Measurements from ENCODE around the gene MDGA2. TPM values are rescaled to one million over a fixed set of nuclear protein-coding genes. Genes with fewer than 3 reads are reported as not detected.

The MDGA2 gene
- total and polyA plus RNA-seq, 2 of the 13 experiments (the other 11 are each of a cell fraction or from before 2014, with no cell fraction given) = not detected

DNA sequence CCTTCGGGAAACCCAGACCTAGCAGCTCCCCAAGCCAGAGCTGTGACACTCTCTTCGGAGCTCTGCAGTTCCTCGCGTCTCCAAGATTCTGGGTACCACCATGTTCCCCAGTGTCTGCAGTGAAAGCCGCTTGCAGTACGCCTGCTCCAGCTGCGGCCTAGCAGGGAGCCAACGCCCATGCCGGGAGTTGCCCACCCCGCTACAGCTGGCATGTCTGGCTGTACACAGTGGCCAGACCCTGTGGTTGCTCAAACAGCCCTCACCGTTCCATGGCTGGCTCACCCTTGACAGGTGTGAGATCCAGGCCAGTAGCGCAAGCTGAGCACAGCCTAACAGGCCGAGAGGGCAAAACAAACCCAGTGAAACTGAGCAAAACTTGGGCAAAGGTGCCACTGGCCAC is 520.0 kb downstream of the MDGA2 start:
- no peaks in the 10 kb centered on the region for H3K79me2 ChIP-seq (ENCODE audit: insufficient read depth, low read length)
- no peak overlapping the region for H3K4me3 ChIP-seq (replicated peaks in 1 of 3; ENCODE audit: insufficient read depth in 1 of 3, low read depth in 2 of 3, low read length in 3 of 3)
- TF ChIP-seq IRF2 (CRISPR knock-in tag; IDR thresholded peaks at IDR 0.05) (no peak), KLF16 (CRISPR knock-in tag; IDR thresholded peaks at IDR 0.05) (no peak), ZFP36L1 (CRISPR knock-in tag; IDR thresholded peaks at IDR 0.05) (no peak), ZNF660 (CRISPR knock-in tag; IDR thresholded peaks at IDR 0.05; ENCODE audit: borderline replicate concordance, low read depth) (no peak), SP4 (CRISPR knock-in tag; IDR thresholded peaks at IDR 0.05) (no peak), ZBED4 (CRISPR knock-in tag; IDR thresholded peaks at IDR 0.05; ENCODE audit: borderline replicate concordance) (no peak), MYC (CRISPR knock-in tag; IDR thresholded peaks at IDR 0.05; ENCODE audit: borderline replicate concordance) (no peak), ELF1 (CRISPR knock-in tag; IDR thresholded peaks at IDR 0.05) (no peak), MIXL1 (CRISPR knock-in tag; IDR thresholded peaks at IDR 0.05) (no peak), ATF5 (CRISPR knock-in tag; IDR thresholded peaks at IDR 0.05; ENCODE audit: low read depth) (no peak), ZNF614 (CRISPR knock-in tag; IDR thresholded peaks at IDR 0.05; ENCODE audit: borderline replicate concordance) (no peak)
- TF ChIP-seq, protein P1, sequence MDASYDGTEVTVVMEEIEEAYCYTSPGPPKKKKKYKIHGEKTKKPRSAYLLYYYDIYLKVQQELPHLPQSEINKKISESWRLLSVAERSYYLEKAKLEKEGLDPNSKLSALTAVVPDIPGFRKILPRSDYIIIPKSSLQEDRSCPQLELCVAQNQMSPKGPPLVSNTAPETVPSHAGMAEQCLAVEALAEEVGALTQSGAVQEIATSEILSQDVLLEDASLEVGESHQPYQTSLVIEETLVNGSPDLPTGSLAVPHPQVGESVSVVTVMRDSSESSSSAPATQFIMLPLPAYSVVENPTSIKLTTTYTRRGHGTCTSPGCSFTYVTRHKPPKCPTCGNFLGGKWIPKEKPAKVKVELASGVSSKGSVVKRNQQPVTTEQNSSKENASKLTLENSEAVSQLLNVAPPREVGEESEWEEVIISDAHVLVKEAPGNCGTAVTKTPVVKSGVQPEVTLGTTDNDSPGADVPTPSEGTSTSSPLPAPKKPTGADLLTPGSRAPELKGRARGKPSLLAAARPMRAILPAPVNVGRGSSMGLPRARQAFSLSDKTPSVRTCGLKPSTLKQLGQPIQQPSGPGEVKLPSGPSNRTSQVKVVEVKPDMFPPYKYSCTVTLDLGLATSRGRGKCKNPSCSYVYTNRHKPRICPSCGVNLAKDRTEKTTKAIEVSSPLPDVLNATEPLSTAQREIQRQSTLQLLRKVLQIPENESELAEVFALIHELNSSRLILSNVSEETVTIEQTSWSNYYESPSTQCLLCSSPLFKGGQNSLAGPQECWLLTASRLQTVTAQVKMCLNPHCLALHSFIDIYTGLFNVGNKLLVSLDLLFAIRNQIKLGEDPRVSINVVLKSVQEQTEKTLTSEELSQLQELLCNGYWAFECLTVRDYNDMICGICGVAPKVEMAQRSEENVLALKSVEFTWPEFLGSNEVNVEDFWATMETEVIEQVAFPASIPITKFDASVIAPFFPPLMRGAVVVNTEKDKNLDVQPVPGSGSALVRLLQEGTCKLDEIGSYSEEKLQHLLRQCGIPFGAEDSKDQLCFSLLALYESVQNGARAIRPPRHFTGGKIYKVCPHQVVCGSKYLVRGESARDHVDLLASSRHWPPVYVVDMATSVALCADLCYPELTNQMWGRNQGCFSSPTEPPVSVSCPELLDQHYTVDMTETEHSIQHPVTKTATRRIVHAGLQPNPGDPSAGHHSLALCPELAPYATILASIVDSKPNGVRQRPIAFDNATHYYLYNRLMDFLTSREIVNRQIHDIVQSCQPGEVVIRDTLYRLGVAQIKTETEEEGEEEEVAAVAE (CRISPR knock-in tag; IDR thresholded peaks at IDR 0.05; ENCODE audit: borderline replicate concordance) = no peak
- CTCF ChIA-PET (ENCODE audit: low intra/inter-chr PET ratio, low total read pairs) = no interaction called here
- in situ Hi-C loops (cut with HindIII; ENCODE audit: extremely low pct_ligation_motif_present, low pct_unique_long_range_greater_than_20kb) = no loop called here
- intact Hi-C loops (cut with micrococcal nuclease; ENCODE audit: unreplicated experiment) = no loop called here
- POLR2A ChIA-PET = no interaction called here
- no peaks in the 10 kb centered on the region for H3K36me3 ChIP-seq (replicated peaks in 1 of 2; ENCODE audit: control insufficient read depth in 1 of 2, insufficient read depth in 2 of 2, low read length in 2 of 2)
- DNase-seq (ENCODE audit: low spot score) (no peak), ATAC-seq (no peak), FAIRE-seq (no peak)
- no peaks in the 10 kb centered on the region for H3K27me3 ChIP-seq (ENCODE audit: control insufficient read depth in 1 of 2, insufficient read depth in 2 of 2, low read length in 2 of 2)
- H3K9me3 ChIP-seq (ENCODE audit: low read length) = peaks cover 12% of the 10 kb centered on the region; the same call in 1 of the 2 replicates
- H2AFZ ChIP-seq (ENCODE audit: low read length) = no peak overlapping the region
- H3K4me1 ChIP-seq (ENCODE audit: insufficient read depth, low read length) = no peaks in the 10 kb centered on the region
- 72% methylated on average over 7 of the region's 13 CpGs for WGBS (ENCODE audit: low lambda C conversion rate)
- H3K4me2 ChIP-seq (ENCODE audit: low read depth, low read length) = no peak overlapping the region
- no TSS peak for BruUV-seq (replicated peaks)
- H3K27ac ChIP-seq (ENCODE audit: extremely low read length, insufficient read depth, low read length) = no peak overlapping the region
- H3K9ac ChIP-seq (ENCODE audit: insufficient read depth, low read depth, low read length) = no peak overlapping the region
- no peaks in the 10 kb centered on the region for H4K20me1 ChIP-seq (ENCODE audit: insufficient read depth, low read length)

Data from HepG2 (cell line).